HG03439 (cell line): Measurements from ENCODE around the gene AKAP13.

Experiments used
- ATAC-seq: cut with Tn5 transposase; IDR thresholded peaks from one replicate; pipeline ENCODE4 v1.9.1; 2021; ENCODE audit warnings: mild to moderate bottlenecking, moderate library complexity; ENCODE audit not compliant: unreplicated experiment

Gene AKAP13

DNA sequence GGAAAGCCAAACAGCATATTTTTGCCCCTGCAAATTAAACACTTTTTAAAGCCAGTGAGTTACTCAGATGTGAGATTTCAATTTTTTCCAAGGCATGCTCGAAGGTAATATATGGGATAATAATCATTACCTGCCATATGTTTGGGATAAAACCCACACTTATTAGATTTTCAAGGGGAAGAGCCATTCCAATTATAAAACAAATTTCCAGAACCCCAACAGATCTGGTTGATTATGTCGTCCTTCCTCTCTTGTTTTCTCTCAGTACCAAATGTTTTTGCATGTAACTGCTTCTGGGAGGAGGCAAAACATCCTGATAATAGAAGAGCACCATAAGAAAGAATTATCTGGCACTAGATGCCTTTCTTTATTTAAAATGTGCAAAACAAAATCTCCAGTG, 115.1 kb downstream of the AKAP13 start:
- ATAC-seq: no peak

DNA sequence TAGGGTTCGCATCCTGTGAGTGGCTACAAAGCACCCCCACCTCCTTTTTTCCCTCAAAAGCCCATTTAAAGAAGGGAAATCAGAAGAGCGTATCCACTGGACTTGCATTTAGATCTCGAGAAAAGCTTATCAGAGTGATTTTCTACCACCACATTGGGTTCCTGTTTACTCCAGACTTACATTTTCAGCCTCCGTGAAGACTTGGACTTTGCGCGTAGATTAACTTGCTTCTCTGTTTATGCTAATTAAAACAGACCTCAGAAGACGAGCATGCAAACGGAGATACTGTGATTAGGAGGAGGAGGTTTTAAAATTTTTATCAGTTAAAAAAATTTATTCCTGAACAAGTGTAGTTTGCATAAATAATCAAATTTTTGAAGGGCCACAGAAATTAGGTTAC, 115.7 kb downstream of the AKAP13 start:
- ATAC-seq: no peak

DNA sequence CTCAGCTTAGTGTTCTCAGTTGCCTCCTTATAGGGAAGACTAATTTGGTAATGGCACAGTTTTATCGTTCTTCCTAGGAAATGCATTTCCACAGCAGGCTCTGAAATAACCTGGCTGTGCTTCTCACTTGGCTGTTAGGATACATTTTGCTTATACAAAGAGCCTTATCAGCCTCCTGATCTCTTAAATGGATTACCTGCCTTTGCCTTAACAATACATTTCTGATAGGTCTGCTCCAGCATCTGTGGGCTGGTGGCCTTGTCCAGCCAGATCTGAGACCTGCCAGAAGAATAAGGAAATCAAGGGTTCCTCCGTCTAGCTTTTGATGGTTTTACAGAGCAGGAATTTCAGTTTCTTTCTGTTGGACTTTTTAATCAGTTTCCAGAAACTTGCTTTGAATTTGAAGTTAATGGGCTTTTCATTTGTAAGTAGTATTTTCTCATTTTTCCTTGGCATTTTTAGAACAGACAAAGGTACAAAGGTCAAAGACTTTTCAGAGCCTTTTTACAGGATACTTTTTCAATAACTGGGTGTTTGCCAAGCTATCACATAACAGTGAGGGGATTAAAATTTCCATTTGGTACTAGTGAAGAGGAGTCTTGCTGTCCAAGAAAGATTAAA, 116.3 kb downstream of the AKAP13 start:
- ATAC-seq: no peak

DNA sequence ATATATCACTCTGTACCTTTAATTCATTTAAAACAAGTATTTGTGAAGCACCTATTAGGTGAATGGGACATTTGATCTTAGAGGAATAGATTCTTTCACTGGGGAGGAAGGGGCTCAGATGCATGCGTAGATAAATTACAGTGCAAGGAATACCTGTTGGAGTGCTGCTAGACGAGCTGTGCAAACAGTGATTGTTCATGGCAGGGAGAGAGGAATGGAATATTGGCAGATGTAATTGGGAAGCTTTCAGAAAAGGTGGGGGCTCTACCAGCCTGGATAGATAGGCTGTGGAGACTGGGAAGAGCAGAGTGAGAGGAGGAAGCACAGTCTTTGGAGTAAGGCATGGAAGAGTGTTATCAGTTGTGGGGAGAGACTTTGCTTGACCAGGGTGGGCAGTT, 116.8 kb downstream of the AKAP13 start:
- no peak for ATAC-seq

GRCh38 chr15:85498471-85498870, 118.1 kb downstream of the AKAP13 start:
- no peak for ATAC-seq

- no peak for ATAC-seq
Measured at GRCh38 chr15:85499371-85499887, 119.0 kb downstream of the AKAP13 start.

- no peak for ATAC-seq
Measured at GRCh38 chr15:85500060-85500708, 119.8 kb downstream of the AKAP13 start.

DNA sequence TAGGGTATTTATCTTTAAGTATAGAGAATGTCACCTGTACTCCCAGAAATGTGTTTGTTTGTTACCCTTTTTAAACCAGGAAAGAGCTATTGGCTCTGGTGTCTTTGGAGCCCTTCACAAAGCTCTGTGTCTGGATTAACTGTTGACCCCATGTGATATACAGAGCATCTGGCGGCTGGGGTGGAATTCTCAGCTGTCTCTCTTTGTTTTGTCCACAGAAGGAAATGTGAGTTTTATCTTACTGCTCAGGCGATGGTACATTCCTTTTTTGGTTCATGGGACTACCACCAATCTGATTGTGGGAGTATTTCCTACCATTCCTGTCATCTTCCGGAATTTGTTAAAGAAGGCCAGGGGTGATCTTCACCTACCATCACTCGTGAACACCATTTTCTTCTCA, 120.3 kb downstream of the AKAP13 start:
- no peak for ATAC-seq

- ATAC-seq: no peak
Measured at GRCh38 chr15:85501574-85501973, 121.2 kb downstream of the AKAP13 start.

GRCh38 chr15:85503151-85503799, 122.9 kb downstream of the AKAP13 start:
- ATAC-seq: no peak

GRCh38 chr15:85504749-85505676, 124.6 kb downstream of the AKAP13 start:
- ATAC-seq: no peak

DNA sequence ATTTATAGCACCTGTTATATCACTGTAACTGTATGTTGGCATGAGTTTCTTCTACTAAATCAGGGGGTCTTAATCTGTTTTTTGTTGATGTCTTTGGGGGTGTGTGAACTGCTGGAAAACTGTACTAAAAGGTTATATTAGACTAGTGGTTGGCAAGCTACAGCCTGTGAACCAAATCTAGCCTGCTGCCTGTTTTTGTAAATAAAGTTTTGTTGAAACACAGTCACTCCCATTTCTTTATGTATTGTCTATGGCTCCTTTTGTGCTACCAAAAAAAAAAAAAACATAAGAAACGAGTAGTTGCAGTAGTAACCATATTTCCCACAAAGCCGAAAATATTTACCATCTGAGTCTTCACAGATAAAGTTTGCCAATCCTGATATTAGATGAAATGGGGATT, 126.7 kb downstream of the AKAP13 start:
- no peak for ATAC-seq

DNA sequence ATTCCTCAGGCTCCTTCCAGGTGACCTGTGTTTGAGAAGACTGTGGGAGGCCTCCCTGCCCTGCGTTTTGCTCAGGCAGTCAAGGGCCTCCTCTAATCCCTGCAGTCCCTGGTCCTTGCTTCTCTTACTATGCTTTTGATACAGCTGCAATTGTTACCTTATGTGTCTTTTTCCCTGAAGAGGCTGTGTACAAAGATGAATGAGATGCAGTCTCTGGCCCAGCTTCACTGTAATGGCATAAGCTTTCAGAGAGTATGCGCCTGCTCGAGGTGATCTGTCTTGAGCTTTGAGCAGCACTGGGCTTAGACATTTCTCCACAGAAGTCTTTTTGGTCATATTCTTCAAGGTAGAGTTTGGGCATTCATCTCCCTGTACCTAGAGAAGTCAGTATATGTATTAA, 129.6 kb downstream of the AKAP13 start:
- no peak for ATAC-seq

DNA sequence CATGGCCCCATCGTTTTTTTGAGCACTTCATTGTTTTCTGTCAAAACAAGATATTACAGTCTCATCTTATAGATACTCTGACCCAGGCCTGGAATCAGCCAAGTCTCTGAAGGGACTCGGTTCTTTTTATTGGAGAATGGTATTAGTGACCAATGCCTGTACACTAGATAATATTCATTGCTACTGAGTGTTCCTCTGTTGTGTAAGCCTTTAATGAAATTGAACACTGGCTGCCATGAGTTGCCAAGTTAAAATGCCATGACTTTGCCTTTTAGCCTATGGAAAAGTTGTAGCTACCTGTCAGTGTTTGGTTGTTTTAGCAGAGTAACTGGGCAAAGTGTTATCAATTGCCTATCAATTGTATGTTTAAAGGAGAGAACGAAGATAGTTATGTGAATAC, 134.0 kb downstream of the AKAP13 start:
- ATAC-seq: no peak

GRCh38 chr15:85515212-85515611, 134.8 kb downstream of the AKAP13 start:
- no peak for ATAC-seq

DNA sequence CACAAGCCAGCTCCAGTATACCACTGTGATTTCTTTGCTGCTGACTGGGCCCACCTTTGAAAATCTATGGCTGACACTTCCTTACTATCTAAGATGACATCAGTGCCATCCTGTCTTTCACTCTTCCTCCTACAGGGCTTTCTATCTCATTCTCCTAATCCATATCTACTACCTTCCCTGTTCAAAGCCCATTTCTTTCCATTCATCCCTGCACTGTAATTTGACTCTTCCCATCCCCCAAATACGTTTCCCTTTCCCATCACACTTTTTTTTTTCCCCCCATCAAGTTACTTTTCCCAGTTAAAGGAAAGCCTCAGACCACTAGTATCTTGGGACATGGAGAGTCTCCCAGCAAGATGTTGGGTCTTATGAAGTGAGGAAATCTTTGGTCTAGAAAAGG, 136.7 kb downstream of the AKAP13 start:
- no peak for ATAC-seq

DNA sequence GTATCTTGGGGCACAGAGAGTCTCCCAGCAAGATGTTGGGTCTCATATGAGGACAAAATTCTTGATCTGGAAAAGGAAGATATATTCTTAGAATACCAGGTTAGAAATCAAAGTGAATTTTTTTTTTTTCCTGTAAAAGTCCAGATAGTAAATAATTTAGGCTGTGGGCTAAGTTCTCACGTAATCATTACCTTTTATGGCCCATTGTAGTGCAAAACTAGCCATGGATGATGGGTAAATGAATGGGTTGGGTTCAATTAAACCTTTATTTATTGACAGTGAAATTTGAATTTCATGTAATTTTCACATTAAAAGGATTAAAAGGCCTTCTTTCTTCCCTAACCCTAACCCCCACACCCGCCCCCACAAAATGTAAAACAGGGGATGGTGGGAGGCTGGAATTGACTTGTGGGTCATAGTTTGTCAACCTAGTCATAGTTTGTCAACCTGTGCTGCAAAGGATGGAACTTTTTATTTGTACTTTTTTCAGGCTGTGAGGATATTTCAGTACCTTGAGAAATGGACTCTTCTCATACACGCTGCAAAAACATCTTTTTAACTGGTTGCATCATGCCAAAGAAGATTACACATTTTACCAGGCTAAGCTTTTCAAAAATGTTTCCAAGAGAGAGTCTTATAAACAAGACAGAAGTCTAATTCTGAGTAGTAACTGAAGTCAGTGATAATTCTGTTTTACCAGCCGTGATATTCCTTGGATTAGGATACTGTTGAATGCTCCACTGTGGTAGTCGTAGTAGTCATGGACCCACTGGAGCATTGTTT, 138.8 kb downstream of the AKAP13 start:
- ATAC-seq: no peak

GRCh38 chr15:85520650-85521049, 140.2 kb downstream of the AKAP13 start:
- no peak for ATAC-seq

- no peak for ATAC-seq
Measured at GRCh38 chr15:85523530-85523929, 143.1 kb downstream of the AKAP13 start.

DNA sequence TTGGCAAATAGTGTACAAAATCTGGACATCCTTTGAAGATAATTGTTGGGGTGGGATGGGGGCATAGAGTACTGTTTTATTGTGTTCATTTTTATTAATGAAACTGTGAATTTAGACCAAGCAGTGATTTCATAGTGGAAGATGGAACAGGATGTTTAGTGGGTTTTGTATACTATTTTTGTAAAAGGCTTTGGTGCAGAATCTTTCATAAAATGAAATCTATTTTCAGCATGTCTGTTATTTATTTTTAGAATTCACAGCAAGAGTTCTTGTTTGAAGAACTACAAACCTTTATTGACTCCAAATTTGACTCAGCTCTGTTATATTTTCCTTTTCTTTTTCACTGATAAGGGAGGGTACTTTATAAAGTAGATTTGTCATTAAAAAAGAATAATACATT, 145.4 kb downstream of the AKAP13 start:
- no peak for ATAC-seq
